GM19240 (cell line): ENCODE measurements around the gene RPLP2.
A peak's percentile ranks its signal among the peaks of the same experiment; 100 is the strongest.

Experiments used
- DNase-seq: peaks from one replicate; pipeline ENCODE4 v3.0.0; 2011; ENCODE audit warnings: low spot score; ENCODE audit not compliant: insufficient read length

RPLP2 gene

DNA sequence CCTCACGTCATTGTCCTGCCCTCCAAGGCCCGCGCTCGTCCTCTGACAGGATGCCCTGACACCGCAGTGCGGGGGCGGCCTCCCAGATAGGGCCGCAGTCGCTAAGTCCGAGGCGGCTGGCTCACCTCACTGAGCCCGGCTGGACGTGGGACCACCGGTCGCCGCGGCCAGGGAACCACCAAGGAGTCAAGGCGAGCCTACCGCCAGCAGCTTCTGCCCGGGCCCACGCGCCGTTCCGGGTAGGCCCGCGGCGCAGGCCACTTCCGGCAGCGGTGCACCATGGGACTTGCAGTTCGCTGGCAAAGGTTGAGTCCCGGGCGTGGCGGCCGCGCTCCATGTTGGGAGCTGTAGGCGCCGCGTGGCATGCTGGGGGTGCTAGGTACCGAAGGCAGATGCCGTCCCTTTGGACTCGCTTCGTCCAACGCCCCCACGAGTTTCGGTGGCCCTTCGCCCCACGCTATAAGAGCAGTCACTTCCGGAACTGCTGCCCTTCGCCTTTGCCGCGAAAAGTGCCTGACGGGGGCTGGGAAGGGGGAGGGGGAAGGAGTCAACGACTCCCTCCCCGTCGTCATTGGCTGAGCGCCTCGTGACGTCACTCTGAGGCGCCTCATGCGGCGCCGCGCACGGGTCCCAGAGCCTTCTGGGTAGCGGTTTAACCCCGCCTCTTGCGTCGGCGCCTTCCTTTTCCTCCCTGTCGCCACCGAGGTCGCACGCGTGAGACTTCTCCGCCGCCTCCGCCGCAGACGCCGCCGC lies at the start of gene RPLP2:
Gene RPLP2, plus strand, starts transcription at position 681 of the 753 bp plus-strand sequence. CDS start 268 bp downstream, outside the sequence.
- peak; percentile 96 for DNase-seq

DNA sequence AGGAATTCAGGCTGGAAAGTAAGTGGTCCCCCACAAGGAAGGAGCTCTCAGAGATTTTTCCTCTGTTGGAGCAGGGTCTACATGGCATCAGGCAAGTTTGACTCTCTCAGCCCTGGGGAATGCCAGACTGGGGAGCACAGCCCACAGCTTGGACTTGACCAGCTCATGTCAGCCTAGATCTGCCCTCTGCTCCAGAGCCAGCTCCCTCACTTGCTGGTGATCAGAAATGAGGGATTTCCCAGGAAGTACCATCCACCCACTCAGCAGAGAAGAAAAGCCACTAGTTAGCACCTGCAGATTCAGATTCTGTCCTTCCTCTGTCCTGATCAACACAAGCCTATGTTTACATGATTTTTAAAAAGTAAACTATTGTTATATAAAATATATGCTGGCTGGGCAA lies 49.5 kb upstream of the RPLP2 start:
- no peak for DNase-seq

DNA sequence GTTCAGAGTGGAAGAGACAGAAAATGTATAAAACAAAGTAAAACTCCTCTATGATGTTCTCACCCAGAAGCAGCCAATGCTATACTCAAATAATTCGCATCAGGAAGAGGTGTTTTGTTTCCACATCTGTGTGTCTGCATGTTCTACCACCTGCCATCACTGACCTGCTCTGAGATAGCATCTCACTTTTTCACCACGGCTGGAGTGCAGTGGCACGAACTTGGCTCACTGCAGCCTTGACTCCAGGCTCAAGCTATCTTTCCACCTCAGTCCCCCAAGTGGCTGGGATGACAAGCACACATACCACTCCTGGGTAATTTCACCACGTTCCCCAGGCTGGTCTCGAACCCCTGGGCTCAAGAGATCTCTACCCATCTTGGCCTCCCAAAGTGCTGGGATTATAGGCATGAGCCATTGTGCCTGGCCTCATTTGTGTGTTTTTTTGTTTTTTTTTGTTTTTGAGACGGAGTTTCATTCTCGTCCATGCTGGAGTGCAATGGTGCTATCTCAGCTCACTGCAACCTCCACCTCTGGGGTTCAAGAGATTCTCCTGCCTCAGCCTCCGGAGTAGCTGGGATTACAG lies 48.1 kb upstream of the RPLP2 start:
- DNase-seq, result no peak

DNA sequence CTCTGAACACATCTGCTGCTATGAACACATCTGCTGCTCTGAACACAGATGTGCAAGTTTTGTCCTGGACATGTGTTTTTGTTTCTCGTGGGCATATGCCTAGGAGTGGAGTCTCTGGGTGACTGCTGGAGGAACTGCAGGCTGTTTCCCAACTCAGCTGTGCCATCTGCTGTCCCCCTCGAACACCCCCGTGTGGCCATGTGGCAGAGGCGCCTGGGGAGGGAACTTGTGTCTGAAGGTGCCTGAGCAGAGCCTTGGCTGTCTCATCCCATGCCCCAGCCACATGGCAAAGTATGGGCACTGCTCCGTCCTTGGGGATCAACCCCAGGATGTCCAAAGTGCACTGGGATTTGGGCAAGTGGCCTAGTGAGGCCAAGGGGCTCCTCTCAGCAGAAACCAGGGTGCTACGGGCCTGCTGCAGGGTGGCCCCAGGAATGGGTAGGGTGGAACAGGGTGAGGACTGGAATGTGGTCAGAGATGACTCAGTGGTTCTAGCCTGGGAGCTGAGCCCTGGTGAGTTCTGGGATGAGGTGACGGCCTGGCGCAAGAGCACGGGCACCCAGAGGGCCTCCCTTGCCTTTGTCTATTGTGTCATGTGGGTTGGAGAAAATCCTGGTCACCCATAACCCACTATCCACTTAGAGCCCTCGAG lies 47.2 kb upstream of the RPLP2 start:
- DNase-seq, result no peak

DNA sequence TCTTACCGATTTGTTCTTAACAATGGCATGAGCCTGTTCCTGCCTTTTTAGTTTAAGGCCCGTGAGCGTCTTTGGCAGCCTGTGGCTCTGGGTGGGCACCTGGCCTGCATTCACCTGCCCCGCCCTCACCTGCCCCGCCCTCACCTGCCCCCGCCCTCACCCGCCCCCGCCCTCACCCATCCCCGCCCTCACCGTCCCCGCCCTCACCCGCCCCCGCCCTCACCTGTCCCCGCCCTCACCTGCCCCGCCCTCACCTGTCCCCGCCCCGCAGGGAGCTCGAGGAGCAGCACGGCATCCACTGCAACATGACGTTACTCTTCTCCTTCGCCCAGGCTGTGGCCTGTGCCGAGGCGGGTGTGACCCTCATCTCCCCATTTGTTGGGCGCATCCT lies 46.7 kb upstream of the RPLP2 start:
- DNase-seq, result no peak

DNA sequence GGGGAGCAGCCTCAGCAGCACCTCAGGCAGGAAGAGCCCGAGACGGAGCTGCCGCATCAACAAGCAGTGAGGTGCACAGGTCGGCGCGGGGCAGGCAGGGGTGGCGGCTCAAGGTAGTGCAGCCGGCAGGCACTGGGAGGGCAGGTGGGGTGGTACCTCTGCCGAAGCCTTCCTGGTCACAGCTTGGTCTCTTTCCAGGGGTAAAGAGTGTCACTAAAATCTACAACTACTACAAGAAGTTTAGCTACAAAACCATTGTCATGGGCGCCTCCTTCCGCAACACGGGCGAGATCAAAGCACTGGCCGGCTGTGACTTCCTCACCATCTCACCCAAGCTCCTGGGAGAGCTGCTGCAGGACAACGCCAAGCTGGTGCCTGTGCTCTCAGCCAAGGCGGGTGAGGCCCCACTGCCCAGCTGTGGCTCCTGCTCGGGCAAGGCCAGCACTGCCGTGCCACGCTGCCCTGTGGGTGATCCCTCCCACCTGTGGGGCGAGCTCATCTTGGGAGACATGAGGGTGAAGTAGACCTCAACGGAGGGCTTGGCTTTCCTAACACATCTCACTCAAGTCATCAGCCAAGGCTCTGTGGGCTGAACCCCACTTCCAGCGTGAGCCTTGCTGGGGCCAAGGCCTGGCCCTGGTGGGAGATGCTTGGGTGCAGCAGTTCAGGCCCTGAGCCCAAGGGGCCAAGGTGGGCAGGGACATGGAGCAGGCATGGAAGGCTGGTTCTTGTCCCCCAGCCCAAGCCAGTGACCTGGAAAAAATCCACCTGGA lies 46.0 kb upstream of the RPLP2 start:
- DNase-seq, result no peak

DNA sequence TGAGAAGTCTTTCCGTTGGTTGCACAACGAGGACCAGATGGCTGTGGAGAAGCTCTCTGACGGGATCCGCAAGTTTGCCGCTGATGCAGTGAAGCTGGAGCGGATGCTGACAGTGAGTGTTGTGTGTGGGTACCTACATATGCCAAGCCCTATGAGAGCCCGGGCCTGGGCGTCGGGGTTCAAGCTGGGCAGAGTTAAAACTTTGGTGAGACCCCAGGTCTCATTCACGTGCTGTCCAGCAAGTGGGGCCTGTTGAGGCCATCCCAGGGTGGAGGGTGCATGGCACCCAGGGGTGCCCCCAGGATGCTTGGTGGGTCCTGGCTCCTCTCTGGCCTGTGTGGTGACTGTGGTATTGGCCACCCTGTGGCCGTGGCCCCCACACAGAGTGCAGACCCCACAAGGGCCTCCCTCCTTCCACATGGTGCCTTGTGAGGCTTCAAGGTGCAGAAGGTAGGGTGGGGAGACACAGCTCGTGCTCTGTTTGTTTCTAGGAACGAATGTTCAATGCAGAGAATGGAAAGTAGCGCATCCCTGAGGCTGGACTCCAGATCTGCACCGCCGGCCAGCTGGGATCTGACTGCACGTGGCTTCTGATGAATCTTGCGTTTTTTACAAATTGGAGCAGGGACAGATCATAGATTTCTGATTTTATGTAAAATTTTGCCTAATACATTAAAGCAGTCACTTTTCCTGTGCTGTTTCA lies 45.3 kb upstream of the RPLP2 start:
- no peak for DNase-seq

DNA sequence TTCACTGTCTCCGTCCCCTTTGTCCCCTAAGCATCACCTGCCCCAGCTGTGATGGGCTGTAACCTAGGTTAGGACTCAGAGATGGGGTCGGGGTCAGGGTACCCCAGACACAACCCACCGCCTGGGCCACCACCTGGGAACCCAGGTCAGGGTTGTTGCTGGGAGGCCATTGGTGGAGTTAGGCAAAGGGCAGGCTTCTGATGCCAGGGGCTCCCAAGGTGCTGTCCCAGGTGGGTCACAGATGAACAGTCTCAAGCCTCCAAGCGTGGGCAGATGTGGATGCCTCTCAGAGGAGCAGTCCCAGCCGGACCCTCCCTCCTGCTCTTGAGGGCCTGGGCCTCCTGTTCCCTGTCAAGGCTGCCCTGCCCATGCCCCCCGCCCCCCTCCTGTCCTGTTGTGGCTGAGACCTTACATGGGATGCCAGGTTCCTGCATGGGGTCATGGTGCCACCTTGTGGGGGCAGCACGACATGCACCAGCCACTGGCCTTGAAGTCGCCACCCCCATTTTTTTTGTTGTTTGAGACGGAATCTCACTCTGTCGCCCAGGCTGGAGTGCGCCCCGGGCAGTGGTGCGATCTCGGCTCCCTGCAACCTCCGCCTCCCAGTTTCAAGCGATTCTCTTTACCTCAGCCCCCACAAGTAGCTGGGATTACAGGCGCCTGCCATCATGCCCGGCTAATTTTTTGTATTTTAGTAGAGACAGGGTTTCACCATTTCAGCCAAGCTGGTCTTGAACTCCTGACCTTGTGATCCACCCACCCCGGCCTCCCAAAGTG lies 44.6 kb upstream of the RPLP2 start:
- DNase-seq, result peak; percentile 68

DNA sequence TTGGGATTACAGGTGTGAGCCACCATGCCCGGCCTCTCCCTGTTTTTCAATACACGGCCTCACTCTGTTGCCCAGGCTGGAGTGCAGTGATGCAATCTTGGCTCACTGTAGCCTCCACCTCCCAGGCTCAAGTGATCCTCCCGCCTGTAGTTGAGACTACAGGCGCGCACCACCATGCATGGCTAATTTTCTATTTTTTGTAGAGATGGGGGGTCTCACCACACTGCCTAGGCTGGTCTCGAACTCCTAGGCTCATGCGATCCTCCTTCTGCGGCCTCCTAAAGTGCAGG lies 44.0 kb upstream of the RPLP2 start:
- DNase-seq, result no peak

DNA sequence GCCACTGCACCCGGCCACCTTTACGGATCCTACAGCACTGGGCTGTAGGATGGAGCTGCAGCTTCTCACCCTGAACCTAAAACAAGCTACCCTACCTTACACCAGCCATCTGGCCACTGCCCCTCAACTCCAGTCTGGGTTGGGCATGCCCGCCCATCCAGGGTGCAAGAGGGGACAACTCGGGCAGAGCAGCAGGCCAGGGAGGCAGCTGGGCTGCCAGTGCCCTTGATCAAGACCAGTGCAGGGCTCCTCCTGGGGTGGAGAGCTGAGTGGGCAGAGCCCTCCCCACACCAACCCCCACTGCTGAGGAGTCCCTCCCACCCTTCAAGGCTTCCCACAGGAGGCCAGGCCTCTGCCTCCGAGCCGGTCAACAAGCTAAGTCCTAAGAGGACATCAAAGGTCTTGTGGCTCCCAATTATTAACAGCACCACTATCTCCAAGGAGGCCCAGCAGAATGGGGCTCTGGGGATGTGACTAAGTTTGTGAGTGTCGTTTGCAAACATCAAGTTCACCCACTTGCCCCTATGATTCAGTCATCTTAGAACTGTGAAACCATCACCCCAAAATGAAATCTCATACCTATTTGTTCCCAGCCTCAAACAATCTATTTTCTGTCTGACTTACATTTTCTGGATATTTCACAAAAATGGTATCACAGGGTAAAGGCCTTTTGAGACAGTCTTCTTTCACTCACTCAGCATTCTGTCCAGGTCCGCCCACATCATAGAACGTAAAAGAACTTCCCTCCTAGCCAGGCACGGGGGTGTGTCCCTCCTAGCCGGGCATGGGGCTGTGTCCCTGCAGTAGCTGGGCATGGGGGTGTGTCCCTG lies 43.4 kb upstream of the RPLP2 start:
- no peak for DNase-seq

DNA sequence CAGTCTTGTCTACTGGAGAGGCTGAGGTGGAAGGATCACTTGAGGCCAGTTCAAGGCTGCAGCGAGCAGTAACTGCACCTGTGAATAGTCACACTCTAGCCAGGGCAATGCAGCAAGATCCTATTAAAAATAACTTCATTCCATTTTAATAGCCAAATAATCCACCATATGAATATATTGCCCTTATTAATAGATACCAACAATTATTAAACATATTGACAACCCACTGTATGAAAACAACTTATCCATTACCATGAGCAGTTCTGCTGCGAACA lies 42.9 kb upstream of the RPLP2 start:
- DNase-seq, result no peak

DNA sequence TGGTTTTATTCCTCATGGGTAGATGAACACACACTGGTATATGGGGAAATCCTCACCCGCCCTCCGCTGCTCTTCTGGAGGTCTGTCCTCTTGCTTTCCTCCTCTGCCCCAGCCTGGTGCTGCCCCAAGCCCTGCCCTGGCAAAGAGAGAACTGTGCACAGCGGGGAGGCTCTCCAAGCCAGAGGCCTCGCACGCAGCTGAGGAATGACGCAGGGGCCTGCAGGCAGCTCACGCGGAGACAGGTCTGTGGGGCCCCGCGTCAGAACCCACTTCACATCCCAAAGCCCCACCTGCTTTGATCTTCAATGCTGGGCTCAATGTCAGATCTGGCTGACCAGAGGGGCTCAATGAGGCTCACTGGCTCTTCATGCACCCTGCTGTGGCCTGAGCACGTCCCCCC lies 42.5 kb upstream of the RPLP2 start:
- DNase-seq, result no peak

DNA sequence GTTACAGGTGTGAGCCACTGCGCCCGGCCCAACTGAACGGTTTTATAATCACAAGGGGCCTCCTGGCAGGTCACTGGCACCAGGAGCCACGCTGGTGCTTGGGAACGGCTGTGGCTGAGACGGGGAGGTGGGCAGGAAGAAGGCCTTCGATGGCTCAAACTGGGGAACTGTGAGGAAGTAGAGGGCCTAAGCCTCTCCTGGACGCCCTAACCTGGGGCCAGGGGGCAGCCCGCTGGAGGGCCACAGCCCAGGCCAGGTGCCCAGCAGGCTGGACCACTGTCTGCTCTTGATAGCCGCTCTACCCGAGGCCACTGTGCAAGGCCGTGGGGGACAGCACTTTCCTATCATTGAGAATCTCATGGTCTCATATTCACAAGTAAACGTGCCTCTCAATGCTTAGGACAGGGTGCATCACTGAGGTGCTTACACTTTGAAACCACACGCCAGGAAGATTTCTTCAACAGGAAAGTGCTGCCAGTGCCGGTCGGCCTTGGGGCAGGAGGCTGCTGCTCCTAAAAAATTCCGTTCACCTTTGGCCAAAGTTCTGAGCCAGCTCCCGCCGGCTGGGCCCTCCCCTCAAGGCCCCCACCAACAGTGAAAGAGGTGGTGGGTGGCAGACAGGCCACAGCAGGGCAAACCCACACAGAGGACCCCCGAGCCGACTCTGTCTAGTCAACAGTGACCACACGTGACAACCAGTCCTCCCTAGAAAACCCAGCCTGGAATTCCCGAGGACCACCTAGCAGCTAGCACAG lies 39.7 kb upstream of the RPLP2 start:
- no peak for DNase-seq

DNA sequence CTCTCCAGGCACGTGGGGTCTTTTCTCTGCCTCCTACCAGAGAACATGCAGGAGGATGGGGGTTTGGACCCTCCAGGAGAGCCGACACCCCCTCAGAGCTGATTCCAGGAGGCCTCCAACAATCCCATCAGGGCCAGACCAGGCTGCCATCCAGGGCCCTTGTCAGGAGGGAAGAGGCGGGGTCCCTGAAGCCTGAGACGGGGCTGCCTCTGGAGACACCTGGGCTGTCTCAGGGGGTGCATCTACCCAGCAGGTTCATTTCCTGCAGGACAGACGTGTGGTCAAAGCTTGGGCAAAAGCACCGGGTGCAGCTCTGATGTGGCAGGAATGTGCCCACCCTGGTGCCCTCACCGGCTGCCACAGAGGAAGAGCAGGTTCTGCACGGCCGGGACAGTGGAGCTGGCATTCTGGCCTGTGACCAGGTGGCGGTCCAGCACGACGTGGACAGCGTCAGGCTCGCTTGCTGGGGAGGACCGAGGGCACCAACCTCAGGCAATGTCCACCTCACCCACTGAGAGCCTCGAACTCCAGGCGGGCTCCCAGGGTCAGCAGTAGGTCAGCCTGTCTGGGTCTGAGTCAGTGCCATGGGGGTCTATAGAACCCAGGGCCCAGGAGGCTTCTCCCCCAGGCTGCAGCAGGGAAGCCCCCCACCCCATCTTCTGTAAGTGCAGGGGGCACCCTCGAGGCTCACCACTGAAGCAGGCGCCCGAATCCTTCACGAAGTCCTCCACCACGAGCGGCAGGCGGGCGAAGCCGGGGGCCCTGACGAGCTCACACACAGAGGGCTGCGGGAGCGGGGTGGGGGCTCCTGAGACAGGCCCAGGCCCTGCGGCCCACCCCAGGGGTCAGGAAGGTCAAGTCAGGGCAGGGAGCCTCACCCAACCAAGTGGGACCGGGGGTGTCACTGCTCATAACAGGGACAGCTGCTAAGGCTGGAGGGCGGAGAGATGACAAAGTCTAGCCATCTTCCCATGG lies 38.8 kb upstream of the RPLP2 start:
- DNase-seq, result no peak

DNA sequence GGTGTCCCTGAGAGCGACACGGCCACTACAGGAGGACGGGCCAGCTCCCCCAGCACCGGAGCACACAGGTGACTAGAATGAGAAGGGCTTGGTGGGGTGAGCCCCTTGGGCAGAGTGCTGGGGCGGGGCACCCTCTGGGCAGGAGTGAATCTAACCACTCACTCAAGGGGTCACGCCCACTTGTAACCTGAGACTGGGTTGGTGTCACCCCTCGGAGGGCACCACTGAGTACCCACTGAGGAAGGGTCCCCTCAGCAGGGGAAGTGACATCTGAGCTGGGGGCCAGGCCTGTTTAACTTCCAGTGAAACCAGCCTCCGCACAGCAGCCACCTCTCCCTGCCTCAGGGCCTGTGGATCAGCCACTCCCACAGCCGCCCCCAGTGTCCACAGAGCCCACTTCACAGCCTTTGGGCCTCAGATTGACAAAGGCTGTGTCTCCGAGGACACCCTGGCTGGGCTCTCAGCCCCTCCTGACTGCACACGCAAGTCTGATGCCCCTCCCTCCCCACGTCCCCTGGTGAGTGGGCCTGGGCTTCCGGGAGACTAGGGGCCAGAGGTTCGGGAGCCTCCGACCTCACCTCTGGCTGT lies 38.1 kb upstream of the RPLP2 start:
- DNase-seq, result no peak

DNA sequence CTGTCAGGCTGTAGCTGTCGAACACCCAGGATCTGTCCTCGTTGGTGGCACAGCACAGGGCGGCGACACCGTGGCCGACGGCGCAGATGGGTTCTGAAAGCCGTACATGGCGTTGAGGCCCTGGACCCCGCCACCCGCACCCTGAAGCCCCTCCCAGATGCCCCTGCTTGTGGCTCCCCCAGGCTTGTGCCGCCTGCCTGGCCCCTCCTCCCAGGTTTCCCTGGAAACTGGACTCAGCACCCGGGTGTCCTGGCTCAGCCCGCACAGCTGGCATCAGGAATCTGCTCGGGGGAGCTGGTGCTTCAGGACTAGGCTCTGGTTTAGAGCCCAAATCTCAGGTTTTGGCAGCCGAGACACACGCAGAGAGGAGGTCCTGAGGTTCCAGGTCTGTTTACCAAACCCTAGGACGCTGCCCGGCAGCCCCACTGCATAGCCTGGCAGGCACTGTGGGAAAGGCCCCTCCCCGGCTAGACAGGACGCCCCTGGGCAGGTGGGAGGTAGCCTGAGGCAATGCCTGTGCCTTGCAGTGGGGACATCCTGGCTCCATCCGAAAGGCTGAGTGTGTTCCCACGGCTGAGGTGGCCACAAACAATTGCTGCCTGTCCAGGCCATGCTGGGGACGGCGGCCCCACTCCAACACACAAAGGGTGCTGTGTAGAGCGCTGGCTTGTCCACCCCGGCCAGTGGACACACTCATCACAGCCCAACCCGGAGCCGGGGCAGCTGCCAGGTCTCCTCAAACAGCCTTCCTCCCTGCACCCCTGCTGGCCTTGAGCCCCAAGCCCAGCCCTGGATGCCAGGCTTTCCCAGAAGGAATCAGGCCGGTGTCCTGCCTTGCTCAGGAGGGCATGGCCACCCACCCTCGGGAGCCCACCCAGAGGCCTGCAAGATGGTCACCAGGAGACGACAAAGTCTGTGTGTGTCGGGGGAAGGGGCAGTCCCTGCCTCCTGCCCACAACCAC lies 37.1 kb upstream of the RPLP2 start:
- no peak for DNase-seq

DNA sequence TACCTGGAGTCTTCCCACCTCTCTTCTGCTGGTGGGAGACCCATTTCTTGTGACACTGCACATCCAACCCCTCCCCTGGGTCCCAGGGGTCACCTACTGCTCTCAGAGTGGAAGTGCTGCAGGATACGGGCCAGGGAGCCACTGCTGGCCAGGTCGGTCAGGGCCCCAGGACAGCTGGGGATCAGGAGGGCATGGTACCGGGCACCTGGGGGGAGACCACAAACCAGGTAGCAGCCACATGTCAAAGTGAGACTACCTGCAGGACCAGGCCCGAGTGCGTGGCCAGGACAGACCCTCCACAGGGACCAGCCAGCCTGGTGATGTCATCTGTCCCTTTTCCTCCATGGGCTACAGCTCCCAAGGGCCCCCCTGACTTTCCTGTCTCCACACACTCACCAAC lies 36.3 kb upstream of the RPLP2 start:
- DNase-seq, result no peak
